Liver (tissue), 9 donors: ENCODE measurements around the gene AVL9. TPM values are rescaled to one million over a fixed set of nuclear protein-coding genes. Genes with fewer than 3 reads are reported as not detected.

Experiments
- DNase-seq: peaks from one replicate; pipeline ENCODE4 v3.0.0-alpha.2; 2017; ENCODE audit warnings: low spot score
- H3K27ac ChIP-seq, 2 donors: one replicate each; pipeline ENCODE4 v1.7.0; 2013; ENCODE audit warnings: inconsistent platforms in 2 of 2, low read length in 2 of 2, control low read depth in 1 of 2, low read depth in 1 of 2, mild to moderate bottlenecking in 1 of 2
- H3K27me3 ChIP-seq, 4 donors: one replicate each; pipeline versions ENCODE4 v1.6.1 to v1.7.0; 2013; ENCODE audit warnings: low read length in 3 of 4, inconsistent platforms in 1 of 4, mild to moderate bottlenecking in 1 of 4, moderate library complexity in 1 of 4; ENCODE audit not compliant: control insufficient read depth in 4 of 4, insufficient read depth in 4 of 4
- H3K36me3 ChIP-seq, 4 donors: one replicate each; pipeline versions ENCODE4 v1.6.1 to v1.7.0; 2013; ENCODE audit warnings: low read length in 3 of 4, mild to moderate bottlenecking in 3 of 4, low read depth in 1 of 4, moderate library complexity in 1 of 4; ENCODE audit not compliant: control insufficient read depth in 4 of 4, insufficient read depth in 3 of 4
- H3K4me1 ChIP-seq, 4 donors: one replicate each; pipeline versions ENCODE4 v1.6.1 to v1.7.0; 2013; ENCODE audit warnings: low read length in 3 of 4, mild to moderate bottlenecking in 3 of 4, moderate library complexity in 1 of 4; ENCODE audit not compliant: control insufficient read depth in 4 of 4, insufficient read depth in 4 of 4
- H3K4me3 ChIP-seq, 3 donors: one replicate each; pipeline versions ENCODE4 v1.6.1 to v1.7.0; 2013; ENCODE audit warnings: low read length in 3 of 3, control low read depth in 1 of 3, low read depth in 1 of 3, mild to moderate bottlenecking in 1 of 3
- H3K9ac ChIP-seq, 2 donors: one replicate each; pipeline ENCODE4 v1.7.0; 2013; ENCODE audit warnings: low read length in 2 of 2, mild to moderate bottlenecking in 2 of 2, moderate library complexity in 2 of 2, control low read depth in 1 of 2, low read depth in 1 of 2
- H3K9me3 ChIP-seq, 4 donors: one replicate each; pipeline versions ENCODE4 v1.6.1 to v1.7.0; 2013; ENCODE audit warnings: low read length in 3 of 4; ENCODE audit not compliant: control insufficient read depth in 4 of 4
- EGR1 ChIP-seq, 2 donors: IDR thresholded peaks; 2 replicates each; pipeline ENCODE4 v1.6.1; 2016 to 2018; ENCODE audit warnings: antibody characterized with exemption in 2 of 2, low read depth in 2 of 2
- FOXA1 ChIP-seq: IDR thresholded peaks from 2 replicates; pipeline ENCODE4 v1.6.1; 2016; ENCODE audit warnings: antibody characterized with exemption
- FOXA2 ChIP-seq: IDR thresholded peaks from 2 replicates; pipeline ENCODE4 v1.6.1; 2016; ENCODE audit warnings: antibody characterized with exemption
- HNF4G ChIP-seq: IDR thresholded peaks from 2 replicates; pipeline ENCODE4 v1.6.1; 2016; ENCODE audit warnings: antibody characterized with exemption
- JUND ChIP-seq, 2 donors: IDR thresholded peaks; 2 replicates each; pipeline ENCODE4 v1.6.1; 2016; ENCODE audit warnings: antibody characterized with exemption in 2 of 2
- RAD21 ChIP-seq, 2 donors: IDR thresholded peaks; 2 replicates each; pipeline ENCODE4 v1.6.1; 2016; ENCODE audit warnings: antibody characterized with exemption in 2 of 2, mild to moderate bottlenecking in 2 of 2
- RXRA ChIP-seq, 2 donors: IDR thresholded peaks; 2 replicates each; pipeline ENCODE4 v1.6.1; 2017 to 2018; ENCODE audit warnings: antibody characterized with exemption in 2 of 2, mild to moderate bottlenecking in 1 of 2
- SP1 ChIP-seq: IDR thresholded peaks from 2 replicates; pipeline ENCODE4 v1.6.1; 2018; ENCODE audit warnings: antibody characterized with exemption, mild to moderate bottlenecking
- TAF1 ChIP-seq: conservative IDR thresholded peaks from 2 replicates; pipeline ENCODE4 v1.6.1; 2016; ENCODE audit warnings: antibody characterized with exemption, mild to moderate bottlenecking
- YY1 ChIP-seq: IDR thresholded peaks from 2 replicates; pipeline ENCODE4 v1.6.1; 2016; ENCODE audit warnings: antibody characterized with exemption, mild to moderate bottlenecking
- WGBS: extraction: QIAGEN DNeasy Blood & Tissue Kit; methylation state at CpG from one replicate; pipeline ENCODE4 v1.1.7; 2013; 5-methylcytosine and 5-hydroxymethylcytosine counted together
- polyA plus RNA-seq, 2 donors: library from polyadenylated mRNA; stranded (reverse) in 1 of 2; unstranded in 1 of 2; fragments of 200-250 nt in 1 of 2; fragments of >200 nt in 1 of 2; fragmentation: Nextera tagmentation in 1 of 2; extraction: Ambion mirVana in 1 of 2; gene quantifications; one replicate each; pipeline versions ENCODE4 v1.2.1 to v1.2.3, GENCODE V29; 2013 to 2015
- total RNA-seq, 2 donors: library from RNA; depleted of rRNA; stranded (reverse); fragments of >200 nt; gene quantifications; one replicate each; pipeline ENCODE4 v1.2.3, GENCODE V29; 2014
- TF ChIP-seq, protein P1 (sequence below): IDR thresholded peaks from 2 replicates; pipeline ENCODE4 v1.6.1; 2016; ENCODE audit warnings: antibody characterized with exemption
- TF ChIP-seq, protein P2 (sequence below): IDR thresholded peaks from 2 replicates; pipeline ENCODE4 v1.6.1; 2016; ENCODE audit warnings: antibody characterized with exemption, mild to moderate bottlenecking
- TF ChIP-seq, protein P3 (sequence below): IDR thresholded peaks from 2 replicates; pipeline ENCODE4 v1.6.1; 2016; ENCODE audit warnings: antibody characterized with exemption
- TF ChIP-seq, protein P4 (sequence below): IDR thresholded peaks from 2 replicates; pipeline ENCODE4 v1.6.1; 2016; ENCODE audit warnings: antibody characterized with exemption
- donor health status: healthy.
- donor health status: healthy.
- donor health status: healthy.
- donor health status: healthy.
- donor health status: healthy.

Gene AVL9
- total and polyA plus RNA-seq, 4 donors: 5.5 to 18.5 (median 11.6) TPM

DNA sequence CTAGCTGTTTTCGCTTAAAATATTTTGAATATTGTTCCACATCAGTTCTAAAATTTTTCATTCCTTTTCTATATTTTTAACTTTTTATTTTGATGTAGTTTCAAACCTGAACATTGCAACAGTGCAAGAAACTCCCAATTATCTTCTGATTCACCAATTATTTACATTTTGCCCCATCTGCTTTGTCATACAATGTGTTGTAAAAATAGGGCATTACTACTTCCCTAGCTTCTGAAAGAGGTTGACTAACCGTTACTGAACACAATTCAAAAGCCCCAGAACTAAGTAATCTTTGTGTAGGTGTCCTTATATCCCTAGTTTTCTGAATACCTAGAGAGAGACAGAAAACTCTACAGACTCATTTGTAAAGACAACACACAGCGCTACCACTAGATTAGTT lies 86.7 kb downstream of the AVL9 start:
- Histone ChIP-seq H3K27me3 (no peaks in the 10 kb centered on the region), H3K9ac (no peak overlapping the region), H3K9me3 (no peaks in the 10 kb centered on the region), H3K4me3 (no peak overlapping the region), H3K36me3 (peaks cover 6 to 65% (median 46%) of the 10 kb centered on the region in 4 donors), H3K27ac (no peak overlapping the region), H3K4me1 (no peaks in the 10 kb centered on the region)
- WGBS: 96% methylated on average over 3 of the region's 3 CpGs
- TF ChIP-seq EGR1 (IDR thresholded peaks at IDR 0.05; ENCODE audit: low read depth in 2 of 2) (no peak), TAF1 (no peak), FOXA2 (no peak), RXRA (IDR thresholded peaks at IDR 0.05) (no peak), JUND (IDR thresholded peaks at IDR 0.05) (no peak)
- TF ChIP-seq, protein P1, sequence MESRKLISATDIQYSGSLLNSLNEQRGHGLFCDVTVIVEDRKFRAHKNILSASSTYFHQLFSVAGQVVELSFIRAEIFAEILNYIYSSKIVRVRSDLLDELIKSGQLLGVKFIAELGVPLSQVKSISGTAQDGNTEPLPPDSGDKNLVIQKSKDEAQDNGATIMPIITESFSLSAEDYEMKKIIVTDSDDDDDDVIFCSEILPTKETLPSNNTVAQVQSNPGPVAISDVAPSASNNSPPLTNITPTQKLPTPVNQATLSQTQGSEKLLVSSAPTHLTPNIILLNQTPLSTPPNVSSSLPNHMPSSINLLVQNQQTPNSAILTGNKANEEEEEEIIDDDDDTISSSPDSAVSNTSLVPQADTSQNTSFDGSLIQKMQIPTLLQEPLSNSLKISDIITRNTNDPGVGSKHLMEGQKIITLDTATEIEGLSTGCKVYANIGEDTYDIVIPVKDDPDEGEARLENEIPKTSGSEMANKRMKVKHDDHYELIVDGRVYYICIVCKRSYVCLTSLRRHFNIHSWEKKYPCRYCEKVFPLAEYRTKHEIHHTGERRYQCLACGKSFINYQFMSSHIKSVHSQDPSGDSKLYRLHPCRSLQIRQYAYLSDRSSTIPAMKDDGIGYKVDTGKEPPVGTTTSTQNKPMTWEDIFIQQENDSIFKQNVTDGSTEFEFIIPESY: no peak
- DNase-seq: no peak

DNA sequence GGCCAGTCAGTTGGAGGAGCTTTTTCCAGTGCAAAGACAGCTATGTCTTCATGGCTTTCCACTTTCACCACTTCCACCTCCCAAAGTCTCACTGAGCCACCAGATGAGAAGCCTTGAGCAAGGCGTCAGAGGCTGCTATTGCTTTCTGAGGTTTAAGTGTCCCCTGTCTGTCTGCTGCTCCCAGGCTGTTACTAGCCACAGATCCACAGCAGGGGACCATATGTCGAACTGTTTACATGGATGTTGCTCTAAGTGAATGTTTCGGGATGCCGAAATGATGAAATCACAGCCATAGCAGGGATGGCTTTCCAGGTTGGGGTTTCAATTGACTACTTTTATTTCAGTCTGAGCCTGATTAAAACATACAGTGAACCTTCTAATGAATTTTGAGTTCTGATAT lies 88.5 kb downstream of the AVL9 start:
- Histone ChIP-seq H3K27ac (no peak overlapping the region), H3K9me3 (no peaks in the 10 kb centered on the region), H3K4me3 (no peak overlapping the region), H3K27me3 (no peaks in the 10 kb centered on the region), H3K36me3 (peaks cover 4 to 59% (median 43%) of the 10 kb centered on the region in 4 donors), H3K4me1 (no peaks in the 10 kb centered on the region), H3K9ac (no peak overlapping the region)
- DNase-seq: no peak
- WGBS: 97% methylated on average over 4 of the region's 4 CpGs
- TF ChIP-seq HNF4G (no peak), RAD21 (IDR thresholded peaks at IDR 0.05) (no peak), SP1 (no peak), EGR1 (IDR thresholded peaks at IDR 0.05; ENCODE audit: low read depth in 2 of 2) (no peak), FOXA1 (no peak), YY1 (no peak), JUND (IDR thresholded peaks at IDR 0.05) (no peak)
- TF ChIP-seq, protein P2, sequence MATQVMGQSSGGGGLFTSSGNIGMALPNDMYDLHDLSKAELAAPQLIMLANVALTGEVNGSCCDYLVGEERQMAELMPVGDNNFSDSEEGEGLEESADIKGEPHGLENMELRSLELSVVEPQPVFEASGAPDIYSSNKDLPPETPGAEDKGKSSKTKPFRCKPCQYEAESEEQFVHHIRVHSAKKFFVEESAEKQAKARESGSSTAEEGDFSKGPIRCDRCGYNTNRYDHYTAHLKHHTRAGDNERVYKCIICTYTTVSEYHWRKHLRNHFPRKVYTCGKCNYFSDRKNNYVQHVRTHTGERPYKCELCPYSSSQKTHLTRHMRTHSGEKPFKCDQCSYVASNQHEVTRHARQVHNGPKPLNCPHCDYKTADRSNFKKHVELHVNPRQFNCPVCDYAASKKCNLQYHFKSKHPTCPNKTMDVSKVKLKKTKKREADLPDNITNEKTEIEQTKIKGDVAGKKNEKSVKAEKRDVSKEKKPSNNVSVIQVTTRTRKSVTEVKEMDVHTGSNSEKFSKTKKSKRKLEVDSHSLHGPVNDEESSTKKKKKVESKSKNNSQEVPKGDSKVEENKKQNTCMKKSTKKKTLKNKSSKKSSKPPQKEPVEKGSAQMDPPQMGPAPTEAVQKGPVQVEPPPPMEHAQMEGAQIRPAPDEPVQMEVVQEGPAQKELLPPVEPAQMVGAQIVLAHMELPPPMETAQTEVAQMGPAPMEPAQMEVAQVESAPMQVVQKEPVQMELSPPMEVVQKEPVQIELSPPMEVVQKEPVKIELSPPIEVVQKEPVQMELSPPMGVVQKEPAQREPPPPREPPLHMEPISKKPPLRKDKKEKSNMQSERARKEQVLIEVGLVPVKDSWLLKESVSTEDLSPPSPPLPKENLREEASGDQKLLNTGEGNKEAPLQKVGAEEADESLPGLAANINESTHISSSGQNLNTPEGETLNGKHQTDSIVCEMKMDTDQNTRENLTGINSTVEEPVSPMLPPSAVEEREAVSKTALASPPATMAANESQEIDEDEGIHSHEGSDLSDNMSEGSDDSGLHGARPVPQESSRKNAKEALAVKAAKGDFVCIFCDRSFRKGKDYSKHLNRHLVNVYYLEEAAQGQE: no peak
- TF ChIP-seq, protein P3, sequence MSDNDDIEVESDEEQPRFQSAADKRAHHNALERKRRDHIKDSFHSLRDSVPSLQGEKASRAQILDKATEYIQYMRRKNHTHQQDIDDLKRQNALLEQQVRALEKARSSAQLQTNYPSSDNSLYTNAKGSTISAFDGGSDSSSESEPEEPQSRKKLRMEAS: no peak
- TF ChIP-seq, protein P1: no peak
- TF ChIP-seq, protein P4, sequence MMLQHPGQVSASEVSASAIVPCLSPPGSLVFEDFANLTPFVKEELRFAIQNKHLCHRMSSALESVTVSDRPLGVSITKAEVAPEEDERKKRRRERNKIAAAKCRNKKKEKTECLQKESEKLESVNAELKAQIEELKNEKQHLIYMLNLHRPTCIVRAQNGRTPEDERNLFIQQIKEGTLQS: no peak
